ELF-1 (cell line): ENCODE data around the gene CYGB.
A peak's percentile ranks its signal among the peaks of the same experiment; 100 is the strongest.

ENCODE experiments used
- DNase-seq: peaks from one replicate; pipeline ENCODE4 v3.0.0-alpha.2; 2016; ENCODE audit warnings: low read depth, low spot score

Gene CYGB

DNA sequence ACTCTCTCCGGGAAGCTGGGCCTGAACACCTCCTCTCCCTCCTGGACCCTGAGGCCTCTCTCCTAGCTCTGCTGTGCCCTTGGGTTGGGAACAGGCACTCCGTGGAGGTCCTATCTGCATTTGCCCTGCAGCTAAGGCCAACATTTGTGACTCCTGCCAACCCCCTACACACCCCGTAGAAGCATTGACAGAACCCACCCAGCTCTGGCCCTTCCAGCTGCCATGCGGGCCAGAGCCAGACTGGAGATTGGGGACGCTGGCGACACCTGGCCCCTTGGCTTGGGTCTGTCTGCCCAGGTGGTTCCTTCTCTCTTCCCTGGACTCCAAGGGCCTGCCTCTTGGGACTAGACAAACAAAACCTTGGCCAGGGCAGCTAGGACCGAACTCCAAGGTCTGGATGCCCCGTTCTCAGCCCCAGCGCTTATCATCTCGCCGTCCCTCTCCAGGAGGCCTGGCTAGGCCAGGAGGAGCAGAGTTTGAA is 35.6 kb downstream of the CYGB start:
- DNase-seq, result no peak

DNA sequence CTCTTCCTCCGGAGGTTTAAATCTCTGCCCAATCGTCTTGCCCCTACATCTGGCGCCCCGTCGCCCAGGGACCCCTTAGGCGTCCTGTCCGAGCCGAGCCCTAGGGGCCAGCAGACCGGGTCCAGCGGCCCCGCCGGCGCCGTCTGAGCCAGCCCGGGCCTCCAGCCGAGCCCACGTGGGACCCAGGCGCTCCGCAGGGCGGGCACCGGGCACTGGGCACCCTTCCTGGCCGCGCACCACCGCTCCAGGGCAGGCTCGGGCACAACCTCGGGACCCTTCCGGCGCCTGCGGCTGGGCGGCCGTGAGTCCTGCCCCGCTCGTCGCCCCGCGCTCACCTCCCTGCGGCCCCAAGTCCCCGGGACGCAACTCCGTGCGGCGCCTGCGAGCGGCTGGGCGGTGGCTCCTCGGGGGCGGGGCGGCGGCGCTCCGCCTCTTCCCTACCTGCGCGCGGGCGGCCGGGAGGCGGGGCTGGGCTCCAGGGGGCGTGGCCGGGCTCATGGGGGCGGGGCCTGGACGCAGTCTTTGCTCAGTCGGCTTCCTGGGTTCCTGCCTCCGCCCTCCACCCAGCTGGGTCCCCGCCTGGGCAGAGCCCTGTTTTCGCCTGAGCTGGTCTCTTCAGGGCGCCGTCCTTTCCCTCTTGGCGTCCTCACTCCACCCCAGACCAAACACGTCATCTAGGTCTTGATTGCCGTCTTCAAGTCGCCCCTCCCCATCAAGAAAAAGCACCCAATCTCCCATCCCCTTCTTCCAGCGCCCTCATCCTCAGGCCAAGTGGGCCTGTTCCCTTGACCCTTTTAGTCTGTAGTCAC is 36.3 kb downstream of the CYGB start, which contains the start of gene RHBDF2:
Gene RHBDF2, minus strand, starts transcription at position 406 of the 809 bp plus-strand sequence. CDS start 19,899 bp downstream, outside the sequence.
- DNase-seq, result peak; percentile 82

DNA sequence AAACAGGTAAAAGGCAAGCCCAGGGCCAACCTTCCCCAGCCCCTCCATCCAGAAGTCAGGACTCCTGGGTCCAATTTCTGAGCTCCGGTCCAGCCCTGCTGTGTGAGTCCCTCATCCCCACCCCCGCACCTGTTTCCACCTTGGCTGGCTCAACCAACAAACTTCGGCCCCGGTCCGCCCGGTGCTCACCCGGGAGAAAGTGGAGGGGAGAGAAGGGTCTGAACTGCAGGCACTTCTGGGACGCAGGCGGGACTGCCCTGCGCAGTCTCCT is 36.8 kb downstream of the CYGB start:
- DNase-seq, result no peak

DNA sequence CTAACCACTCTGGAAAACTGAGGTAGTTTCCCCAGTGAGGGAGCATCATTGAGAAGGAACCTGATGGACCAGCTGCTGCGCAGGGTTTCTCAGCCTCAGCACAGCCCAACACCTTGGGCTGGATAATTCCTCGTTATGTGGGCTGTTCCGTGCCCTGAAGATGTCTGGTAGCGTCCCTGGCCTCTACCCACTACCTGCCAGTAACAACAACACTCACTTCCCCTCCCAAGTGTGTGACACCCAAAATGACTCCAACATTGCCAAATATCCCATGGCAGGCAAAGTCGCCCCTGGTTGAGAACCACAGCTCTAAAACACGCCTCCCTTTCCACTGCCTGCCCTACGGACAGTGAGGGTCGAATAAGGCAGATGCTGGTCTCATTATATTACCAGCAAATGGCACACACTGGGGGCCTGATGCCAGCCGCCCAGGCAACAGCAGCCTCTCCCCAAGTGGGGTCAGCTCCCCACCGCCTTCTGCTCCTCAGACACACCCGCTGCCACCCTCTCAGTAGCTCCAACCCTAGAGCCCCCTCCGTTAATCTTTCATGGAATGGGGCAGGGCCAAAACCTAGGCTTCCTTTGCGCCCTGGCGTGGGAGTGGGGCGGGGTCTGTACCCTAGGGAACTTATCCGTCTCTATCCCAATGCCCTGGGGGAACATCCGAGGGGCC is 37.3 kb downstream of the CYGB start:
- DNase-seq, result no peak

DNA sequence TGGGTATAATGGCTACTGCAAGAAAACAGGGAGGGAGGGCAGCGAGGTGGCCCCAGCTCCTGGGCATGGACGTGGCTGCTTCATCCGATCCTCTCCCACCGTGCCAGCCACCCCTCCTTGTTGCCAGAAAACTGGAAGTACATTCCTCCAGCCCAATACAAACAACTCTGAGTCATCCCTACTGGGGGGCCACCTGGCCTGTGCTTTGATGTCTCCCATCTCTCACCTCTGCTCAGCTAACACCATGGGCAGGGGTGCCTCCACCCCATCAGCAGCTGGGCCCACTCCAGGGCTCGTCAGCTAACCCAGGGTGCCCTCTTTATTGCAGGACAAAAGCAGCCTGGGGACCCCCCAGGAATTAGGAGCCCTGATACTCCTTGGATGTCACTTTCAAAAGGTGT is 38.2 kb downstream of the CYGB start:
- DNase-seq, result no peak

DNA sequence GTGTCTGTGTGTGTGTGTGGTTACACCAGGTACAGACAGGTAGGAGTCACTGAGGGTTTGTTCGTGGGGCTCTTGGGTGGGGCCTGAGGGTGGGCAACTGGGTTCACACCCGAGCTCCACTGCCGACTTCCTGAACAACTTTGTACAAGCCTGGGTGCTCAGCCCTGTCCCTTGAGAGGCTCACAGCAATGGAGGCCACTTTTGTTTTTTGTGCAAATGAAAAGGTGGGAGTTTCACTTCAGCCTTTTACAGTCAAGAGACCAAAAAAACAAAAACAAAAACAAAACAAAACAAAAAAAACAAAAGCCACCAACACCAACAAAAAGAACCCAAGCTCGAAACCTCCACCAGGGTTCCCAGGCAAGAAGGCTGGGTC is 38.6 kb downstream of the CYGB start:
- DNase-seq, result no peak

DNA sequence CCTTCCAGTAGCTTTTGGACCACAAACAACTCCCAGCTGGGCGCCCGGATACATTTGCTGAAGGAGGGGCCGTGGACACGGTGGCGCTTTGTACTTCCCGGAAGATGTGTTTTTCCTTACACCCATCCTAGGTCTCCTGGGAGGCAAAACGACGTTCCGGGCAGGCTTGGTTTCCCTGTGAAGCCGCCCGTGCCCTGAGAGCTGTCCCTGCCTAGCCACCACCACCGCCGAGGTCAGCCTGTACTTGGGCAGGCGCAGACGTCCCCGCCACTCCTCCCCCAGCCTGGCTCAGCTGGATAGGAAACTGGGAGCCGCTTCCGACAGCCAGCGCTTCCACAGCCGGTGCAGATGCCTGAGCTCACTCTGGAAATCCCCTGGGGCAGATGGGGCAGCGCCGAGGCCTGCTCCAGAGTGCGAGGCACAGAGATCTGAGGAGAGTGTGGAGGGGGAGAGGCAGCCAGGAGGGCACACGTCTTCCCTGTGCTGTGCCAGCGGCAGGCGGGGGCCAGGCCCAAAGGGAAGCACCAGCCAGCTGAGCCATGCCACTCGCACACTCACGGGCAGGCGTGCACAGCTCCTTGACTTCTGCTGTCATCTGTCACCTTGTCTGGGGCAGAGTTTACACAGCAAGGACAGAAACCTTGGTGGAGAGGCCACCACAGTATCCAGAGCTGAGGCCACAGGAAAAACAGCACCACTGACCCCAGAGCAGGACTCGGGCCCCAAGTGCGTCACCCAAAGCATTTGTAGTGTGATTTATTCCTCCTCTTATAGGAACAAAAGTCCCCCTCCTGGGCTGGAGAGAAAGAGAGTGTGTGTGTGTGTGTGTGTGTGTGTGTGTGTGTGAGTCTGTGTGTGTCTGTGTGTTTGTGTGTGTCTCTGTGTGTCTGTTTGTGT is 39.3 kb downstream of the CYGB start:
- DNase-seq, result peak; percentile 89

DNA sequence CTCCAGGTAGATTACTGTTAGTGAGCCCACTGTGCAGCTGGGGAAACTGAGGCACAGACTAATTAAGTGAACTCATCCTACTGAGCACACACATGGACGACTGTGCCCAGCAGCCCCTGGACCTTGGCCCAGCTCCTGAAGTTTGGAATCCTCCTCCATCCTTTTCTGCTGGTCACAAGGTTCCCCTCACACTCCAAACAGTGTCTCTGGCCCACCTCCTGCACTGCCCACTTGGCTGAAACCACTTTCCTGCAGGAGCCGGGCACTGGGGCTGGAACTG is 39.9 kb downstream of the CYGB start:
- DNase-seq, result no peak

DNA sequence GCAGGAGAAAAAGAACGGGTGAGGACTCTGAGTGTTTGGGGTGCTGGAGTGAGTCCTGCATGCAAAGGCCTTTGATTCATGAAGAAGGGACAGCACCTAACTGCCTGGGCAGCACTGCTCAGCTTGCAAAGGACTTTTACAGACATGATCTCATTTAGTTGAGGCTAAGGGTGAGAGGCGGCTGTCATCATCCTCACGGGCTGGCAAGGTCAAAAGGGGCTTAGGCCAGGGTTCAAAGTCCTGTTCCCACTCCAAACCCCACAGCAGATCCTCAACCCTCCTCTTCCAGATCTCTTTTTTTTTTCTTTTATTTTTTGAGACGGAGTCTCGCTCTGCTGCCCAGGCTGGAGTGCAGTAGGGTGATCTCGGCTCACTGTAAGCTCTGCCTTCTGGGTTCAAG is 41.0 kb downstream of the CYGB start:
- no peak for DNase-seq

DNA sequence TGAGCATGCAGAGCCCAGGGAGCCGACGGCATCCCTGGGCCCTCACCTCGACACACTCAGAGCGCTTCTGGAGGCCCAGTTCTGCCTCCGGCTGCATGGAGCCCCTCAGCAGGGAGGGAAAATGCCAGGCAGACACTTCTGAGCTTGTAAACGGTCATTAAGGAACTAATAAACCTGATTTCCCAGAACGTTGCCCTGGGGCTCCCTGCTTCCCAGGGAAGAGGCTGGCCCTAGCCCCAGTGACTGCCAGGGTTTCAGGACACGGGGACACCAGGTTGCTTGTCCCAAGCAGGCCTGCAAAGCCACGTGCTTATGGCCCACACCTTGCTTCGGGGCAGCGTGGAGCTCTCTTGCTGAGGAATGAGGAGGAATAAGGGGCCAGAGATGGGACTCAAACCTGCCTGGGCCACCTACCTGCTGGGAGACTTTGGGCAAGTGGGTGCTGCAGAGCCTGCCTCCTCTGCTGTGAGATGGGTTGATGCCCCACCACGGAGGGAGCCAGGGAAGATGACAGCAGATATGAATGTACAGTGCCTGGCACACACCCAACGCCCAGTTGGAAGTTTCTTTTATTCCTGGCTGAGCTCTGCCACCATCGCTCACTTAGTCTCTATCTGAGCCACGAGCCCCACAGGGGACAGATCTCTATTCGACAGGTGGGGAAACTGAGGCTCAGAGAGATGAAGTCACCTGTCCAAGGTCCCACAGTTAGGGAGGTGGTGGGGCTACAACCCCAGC is 41.7 kb downstream of the CYGB start:
- peak; percentile 81 for DNase-seq

DNA sequence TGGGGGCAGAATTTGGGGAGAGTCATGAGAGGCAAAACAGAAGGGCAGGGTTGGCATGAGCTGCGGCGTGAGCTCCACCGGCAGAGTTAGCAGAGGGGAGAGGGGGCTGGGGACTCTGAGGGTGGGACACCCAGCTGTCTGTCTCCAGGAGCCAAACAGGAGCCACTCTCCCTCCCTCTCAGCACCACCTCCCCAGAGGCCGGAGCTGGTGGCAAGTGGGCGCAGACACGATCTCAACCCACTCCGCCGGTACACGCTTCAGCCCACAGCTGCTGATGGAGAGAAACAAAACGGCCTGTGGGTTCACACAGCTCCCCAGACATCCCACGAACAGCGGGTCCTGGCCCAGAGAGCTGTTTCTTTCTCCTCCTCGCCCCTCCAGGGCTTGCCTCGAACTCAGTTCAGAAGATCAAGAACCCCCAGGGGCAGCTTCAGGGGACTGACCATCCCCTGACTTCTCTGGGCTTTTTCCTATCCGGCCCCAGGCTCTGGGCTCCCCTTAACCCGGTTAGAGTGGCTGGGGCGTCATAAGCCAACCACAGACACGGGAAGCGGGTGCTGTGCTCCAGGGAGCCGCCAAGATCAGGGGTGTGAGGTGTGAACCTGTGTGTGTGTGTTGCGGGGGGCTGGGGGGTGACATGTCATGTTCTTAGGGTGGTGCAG is 43.9 kb downstream of the CYGB start:
- no peak for DNase-seq

DNA sequence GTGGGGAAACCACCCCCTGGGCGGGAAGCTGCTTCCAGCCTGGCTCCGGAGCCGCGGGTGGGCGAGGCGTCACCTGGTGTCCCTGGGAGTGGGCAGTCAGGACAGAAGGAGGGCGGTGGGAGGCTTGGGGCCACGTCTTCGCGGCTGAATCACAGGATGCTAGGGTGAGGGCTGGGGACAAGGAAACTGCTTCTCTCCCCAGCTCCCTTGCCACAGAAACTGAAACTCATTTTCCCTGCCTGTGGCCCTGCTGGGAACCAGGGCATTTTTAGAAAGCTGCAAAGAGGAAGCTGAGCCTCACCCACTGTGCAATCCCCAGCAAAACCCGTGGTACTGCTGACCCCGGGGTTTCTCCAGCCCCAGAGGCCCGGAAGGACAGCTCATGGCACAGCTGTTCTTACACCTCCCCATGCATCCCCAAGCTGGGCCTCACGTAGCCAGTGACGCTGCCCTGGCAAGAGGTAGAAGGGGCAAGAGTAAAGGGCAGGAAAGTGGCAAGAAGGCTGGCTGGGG is 44.5 kb downstream of the CYGB start:
- no peak for DNase-seq

DNA sequence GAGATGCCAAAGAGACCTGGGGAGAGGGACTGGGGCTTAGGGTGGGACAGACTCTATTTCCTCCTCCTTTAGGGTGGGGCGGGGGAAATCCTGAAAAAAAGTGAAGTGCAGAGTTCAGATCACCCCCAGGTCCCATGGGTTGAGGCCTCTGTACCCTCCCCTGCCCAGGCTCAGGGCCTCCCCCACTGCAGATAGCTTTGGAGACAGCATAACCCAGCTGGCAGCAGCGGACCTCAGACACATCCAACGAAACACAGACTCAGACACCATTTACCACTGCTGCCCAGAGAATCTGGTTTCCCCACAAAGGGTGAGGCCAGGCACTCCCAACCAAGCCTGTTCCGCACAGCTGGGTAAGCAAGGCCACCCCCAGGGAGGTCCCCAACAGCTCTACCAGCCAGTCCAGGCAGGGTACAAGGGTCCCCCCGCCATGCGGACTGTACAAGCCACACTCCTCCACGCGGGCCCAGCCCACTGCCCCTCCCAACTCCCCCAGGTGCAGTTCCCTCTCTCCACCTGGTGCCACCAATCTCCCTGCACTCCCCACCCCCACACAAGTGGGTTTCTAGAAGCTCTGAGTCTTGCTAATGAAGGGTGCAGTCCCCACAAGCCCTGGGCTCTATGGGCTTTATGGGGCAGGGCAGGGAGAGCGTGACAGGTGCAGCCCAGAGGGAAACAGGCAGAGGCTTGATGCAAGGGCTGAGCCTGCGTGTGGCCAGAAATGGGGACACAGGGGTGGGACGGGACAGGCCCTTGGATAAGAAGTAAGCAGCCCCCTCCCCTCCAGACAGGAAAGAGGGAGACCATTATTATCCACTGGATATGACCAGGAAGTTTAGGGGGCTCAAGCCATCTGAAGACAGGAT is 45.2 kb downstream of the CYGB start:
- no peak for DNase-seq

DNA sequence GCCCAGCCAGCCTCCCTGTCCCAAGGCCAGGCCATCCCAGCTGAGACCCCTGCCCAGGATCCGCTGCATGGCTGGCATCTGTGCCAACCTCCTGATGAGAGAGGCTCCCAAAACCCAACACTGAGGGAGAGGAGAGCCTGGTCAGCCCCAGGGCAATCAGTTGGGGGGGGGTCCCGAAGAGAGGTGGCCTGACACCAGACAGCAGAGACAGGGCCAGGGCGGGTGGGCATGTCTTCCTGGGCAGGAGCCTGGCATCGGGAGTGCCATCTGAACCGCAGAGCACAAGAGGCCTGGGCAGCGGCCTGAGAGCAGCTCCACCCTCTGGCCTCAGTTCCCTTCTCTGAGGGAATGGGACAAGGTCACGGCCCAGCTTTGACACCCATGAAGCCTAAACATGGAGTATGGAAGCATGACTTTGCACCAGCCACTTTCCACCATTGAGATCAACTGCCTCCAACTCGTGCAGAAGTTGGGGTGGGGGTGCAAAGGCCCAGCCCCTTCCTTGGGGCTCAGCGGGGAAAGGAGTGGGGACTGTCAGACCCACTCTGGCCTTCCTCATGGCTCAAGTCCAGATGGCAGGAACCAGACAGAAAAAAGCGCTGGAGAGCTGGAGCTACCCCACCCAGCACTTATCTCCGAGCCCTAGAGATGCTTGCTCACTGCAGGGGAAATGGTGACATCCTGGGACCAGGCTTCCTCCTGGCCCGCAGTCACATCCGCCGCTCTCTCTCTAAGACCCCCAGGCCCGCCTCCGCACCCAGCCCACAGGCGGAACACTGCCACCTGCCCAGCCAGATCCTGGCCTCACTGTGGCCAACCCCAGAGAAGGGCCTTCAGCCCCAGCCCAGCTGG is 46.0 kb downstream of the CYGB start:
- DNase-seq, result no peak

DNA sequence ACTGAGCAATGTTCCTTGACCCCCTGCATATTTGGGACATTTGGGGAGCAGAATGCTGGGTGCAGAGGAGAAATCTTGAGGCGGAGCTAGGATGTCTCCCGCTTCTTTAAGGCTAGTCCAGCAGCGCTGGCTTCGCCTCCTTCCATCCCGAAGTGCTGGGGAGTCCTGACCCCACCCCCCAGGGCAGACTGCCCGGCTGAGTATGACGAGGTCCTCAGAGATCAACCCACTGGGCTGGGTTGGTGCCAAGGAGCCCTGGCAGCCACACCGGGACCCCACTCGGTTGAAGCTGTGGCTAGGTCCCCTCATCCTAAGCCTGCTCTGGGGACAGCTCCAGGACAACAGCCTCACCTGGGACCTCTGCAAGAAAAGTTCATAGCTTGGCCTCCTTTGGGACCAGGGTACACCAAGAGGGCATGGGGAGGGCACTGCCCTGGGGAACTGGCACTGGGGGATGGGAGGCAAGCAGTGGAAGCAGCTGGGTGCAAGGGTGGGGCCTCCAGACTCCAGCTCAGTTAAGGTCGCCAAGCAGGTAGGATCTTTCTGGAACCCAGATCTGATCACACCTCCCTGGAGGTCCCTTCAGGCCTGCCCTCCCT is 47.3 kb downstream of the CYGB start:
- no peak for DNase-seq

DNA sequence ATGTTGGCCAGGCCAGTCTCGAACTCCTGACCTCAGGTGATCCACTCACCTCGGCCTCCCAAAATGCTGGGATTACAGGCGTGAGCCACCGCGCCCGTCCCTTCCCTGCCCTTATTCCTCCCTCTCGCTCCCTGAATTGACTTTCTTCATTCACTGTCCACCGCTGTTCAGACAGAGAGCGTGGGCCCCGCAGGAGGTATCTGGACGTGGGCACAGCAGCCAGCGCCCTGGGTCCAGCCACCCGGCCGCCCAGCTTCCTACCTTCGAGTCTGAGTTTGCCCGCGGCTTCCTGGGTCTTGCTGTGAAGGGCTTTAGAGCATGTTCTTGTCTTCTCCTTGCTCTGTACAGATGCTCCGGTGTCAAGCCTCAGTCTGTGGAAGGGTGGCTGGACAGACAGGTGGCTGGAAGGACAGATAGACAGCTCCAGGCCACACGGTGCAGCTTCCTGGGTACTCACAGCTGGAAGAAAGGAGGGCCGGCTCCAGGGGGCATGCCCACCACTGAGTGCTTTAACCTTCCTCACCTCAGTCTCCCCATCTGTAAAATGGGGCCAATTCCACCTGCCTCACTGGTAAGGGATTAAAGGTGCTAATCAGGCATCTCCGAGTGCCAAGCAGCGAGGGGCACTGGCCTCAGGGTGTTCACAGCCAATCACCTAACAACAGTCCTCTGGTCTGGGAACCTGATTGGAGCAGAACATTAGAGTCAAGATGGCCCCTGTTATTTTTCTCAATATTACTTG is 49.9 kb downstream of the CYGB start:
- no peak for DNase-seq

DNA sequence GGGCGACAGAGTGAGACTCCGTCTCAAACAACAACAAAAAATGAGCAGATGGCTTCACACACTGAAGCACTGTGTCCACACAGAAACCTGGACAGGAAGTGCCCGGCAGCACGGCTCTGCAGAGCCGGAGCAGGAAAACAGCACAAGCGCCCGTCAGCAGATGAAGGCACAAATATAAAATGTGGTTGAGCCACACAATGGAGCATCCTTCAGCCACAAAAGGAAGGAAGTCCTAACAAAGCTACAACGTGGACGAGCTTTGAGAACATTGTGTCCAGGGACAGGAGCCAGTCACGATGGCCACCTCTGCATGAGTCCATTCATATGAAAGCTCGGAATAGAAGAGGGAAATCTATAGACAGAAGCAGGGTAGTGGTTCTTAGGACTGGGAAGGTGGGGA is 51.9 kb downstream of the CYGB start:
- DNase-seq, result no peak

DNA sequence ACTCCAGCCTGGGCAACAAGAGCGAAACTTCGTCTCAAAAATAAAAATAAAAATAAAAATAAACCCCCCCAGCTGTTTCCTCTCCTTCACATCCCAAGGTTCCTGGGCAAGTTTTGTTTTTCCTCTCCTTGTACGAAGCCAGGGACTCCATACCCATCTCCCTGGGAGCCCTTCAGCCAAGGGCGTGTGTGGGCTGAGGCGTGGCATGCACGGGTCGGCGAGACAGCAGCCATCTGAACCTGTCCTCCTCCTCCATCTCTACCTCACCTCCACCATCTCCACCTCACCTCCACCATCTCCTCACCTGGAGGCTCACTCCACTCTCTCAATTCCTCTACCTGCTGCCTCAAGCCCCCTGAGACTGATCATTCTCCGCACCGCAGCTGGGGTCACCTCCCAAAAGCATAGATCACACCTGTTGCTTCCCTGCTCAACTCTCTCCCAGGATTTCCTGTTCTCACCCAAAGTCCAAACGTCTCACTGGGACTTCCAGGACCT is 53.2 kb downstream of the CYGB start:
- DNase-seq, result no peak
